ENCODE data around the gene P2RX2.

P2RX2 gene

GRCh38 chr12:132615579-132616038, 3.0 kb upstream of the P2RX2 start:
- Histone ChIP-seq H3K4me3 (no peak overlapping the region), H3K27ac (no peak overlapping the region)

- Histone ChIP-seq H3K4me3 (no peak overlapping the region), H3K27ac (no peak overlapping the region)
Measured at GRCh38 chr12:132617135-132617701, 1.4 kb upstream of the P2RX2 start.

- Histone ChIP-seq H3K27ac (no peak overlapping the region), H3K4me3 (no peak overlapping the region)
Measured at GRCh38 chr12:132617822-132618682, 524 bp upstream of the P2RX2 start.

- no peak overlapping the region for H3K4me3 ChIP-seq
- H3K27ac ChIP-seq: no peak overlapping the region
Measured at GRCh38 chr12:132619071-132619385, 452 bp downstream of the P2RX2 start.

- H3K4me3 ChIP-seq: no peak overlapping the region
- no peak overlapping the region for H3K27ac ChIP-seq
Measured at GRCh38 chr12:132619386-132620112, 973 bp downstream of the P2RX2 start.

GRCh38 chr12:132620113-132620898, 1.7 kb downstream of the P2RX2 start:
- Histone ChIP-seq H3K27ac (no peak overlapping the region), H3K4me3 (no peak overlapping the region)

- Histone ChIP-seq H3K4me3 (no peak overlapping the region), H3K27ac (no peak overlapping the region)
Measured at GRCh38 chr12:132620899-132621656, 2.5 kb downstream of the P2RX2 start.

GRCh38 chr12:132621657-132622435, 3.3 kb downstream of the P2RX2 start:
- Histone ChIP-seq H3K4me3 (no peak overlapping the region), H3K27ac (no peak overlapping the region)

GRCh38 chr12:132622437-132623071, 4.0 kb downstream of the P2RX2 start:
- no peak overlapping the region for H3K27ac ChIP-seq
- H3K4me3 ChIP-seq: no peak overlapping the region

- no peak overlapping the region for H3K27ac ChIP-seq
- H3K4me3 ChIP-seq: no peak overlapping the region
Measured at GRCh38 chr12:132623072-132623869, 4.7 kb downstream of the P2RX2 start.

GRCh38 chr12:132624186-132624855, 5.7 kb downstream of the P2RX2 start:
- Histone ChIP-seq H3K27ac (no peak overlapping the region), H3K4me3 (no peak overlapping the region)

- no peak overlapping the region for H3K4me3 ChIP-seq
Measured at GRCh38 chr12:132624910-132625630, 6.5 kb downstream of the P2RX2 start.

GRCh38 chr12:132625731-132626430, 7.3 kb downstream of the P2RX2 start:
- no peak overlapping the region for H3K27ac ChIP-seq

More at GRCh38 chr12:132624910-132625630, 6.5 kb downstream of the P2RX2 start:
- no peak overlapping the region for H3K27ac ChIP-seq

GRCh38 chr12:132629330-132629729, 10.8 kb downstream of the P2RX2 start:
- H3K27ac ChIP-seq: no peak overlapping the region

More at GRCh38 chr12:132625731-132626430, 7.3 kb downstream of the P2RX2 start:
- H3K4me3 ChIP-seq: no peak overlapping the region

GRCh38 chr12:132630672-132631071, 12.1 kb downstream of the P2RX2 start:
- H3K27ac ChIP-seq: no peak overlapping the region
- no peak overlapping the region for H3K4me3 ChIP-seq

More at GRCh38 chr12:132629330-132629729, 10.8 kb downstream of the P2RX2 start:
- no peak overlapping the region for H3K4me3 ChIP-seq
